ENCODE results near the gene PATJ.

The PATJ gene

GRCh38 chr1:62188111-62188510 is 445.8 kb downstream of the PATJ start:
- Histone ChIP-seq H3K4me2 (ENCODE audit: low read depth, low read length, poor library complexity, severe bottlenecking) (no peak overlapping the region), H3K27me3 (ENCODE audit: low read length) (no peaks in the 10 kb centered on the region), H3F3A (ENCODE audit: insufficient read depth) (no peaks in the 10 kb centered on the region), H3K9me3 (ENCODE audit: insufficient read depth, low read length) (no peaks in the 10 kb centered on the region), H2AFZ (ENCODE audit: low read depth, low read length, severe bottlenecking) (no peak overlapping the region), H3K79me2 (ENCODE audit: insufficient read depth, low read length) (no peaks in the 10 kb centered on the region), H3K9me2 (replicated peaks; ENCODE audit: insufficient read depth, low read length) (no peaks in the 10 kb centered on the region), H3K9ac (ENCODE audit: low read length) (no peak overlapping the region), H3K4me3 (ENCODE audit: insufficient read depth, low read length, poor library complexity, severe bottlenecking) (no peak overlapping the region), H4K20me1 (ENCODE audit: low read depth, low read length) (no peaks in the 10 kb centered on the region), H3K36me3 (ENCODE audit: low read length) (no peaks in the 10 kb centered on the region), H3K27ac (ENCODE audit: low read depth, low read length) (no peak overlapping the region)
- no peak for TF ChIP-seq CTCF (IDR thresholded peaks at IDR 0.05; ENCODE audit: insufficient read depth, low read length, poor library complexity, severe bottlenecking)
- TF ChIP-seq EZH2phosphoT487 (conservative IDR thresholded peaks at IDR 0.05; ENCODE audit: low read length) = no peak

- Histone ChIP-seq H3K4me3 (ENCODE audit: insufficient read depth, low read length, poor library complexity, severe bottlenecking) (no peak within 1 kb of the TSS), H3K9ac (ENCODE audit: low read length) (no peak within 1 kb of the TSS), H3K79me2 (ENCODE audit: insufficient read depth, low read length) (no peaks in the 10 kb centered on the region), H3K36me3 (ENCODE audit: low read length) (no peaks in the 10 kb centered on the region), H3K4me2 (ENCODE audit: low read depth, low read length, poor library complexity, severe bottlenecking) (no peak within 1 kb of the TSS), H3K27ac (ENCODE audit: low read depth, low read length) (no peak within 1 kb of the TSS), H3K27me3 (ENCODE audit: low read length) (no peaks in the 10 kb centered on the region), H3K9me3 (ENCODE audit: insufficient read depth, low read length) (no peaks in the 10 kb centered on the region), H3K9me2 (replicated peaks; ENCODE audit: insufficient read depth, low read length) (no peaks in the 10 kb centered on the region), H4K20me1 (ENCODE audit: low read depth, low read length) (no peaks in the 10 kb centered on the region), H3F3A (ENCODE audit: insufficient read depth) (no peaks in the 10 kb centered on the region), H2AFZ (ENCODE audit: low read depth, low read length, severe bottlenecking) (no peak within 1 kb of the TSS)
- TF ChIP-seq CTCF (IDR thresholded peaks at IDR 0.05; ENCODE audit: insufficient read depth, low read length, poor library complexity, severe bottlenecking) (no peak), EZH2phosphoT487 (conservative IDR thresholded peaks at IDR 0.05; ENCODE audit: low read length) (no peak)
Observed at GRCh38 chr1:62194651-62195544, 452.6 kb downstream of the PATJ start, which contains the start of gene L1TD1. Gene L1TD1, plus strand, starts transcription at chr1:62194849. Its CDS starts 11,780 bp downstream, at chr1:62206629.

GRCh38 chr1:62196086-62196690 is 453.9 kb downstream of the PATJ start:
- Histone ChIP-seq H4K20me1 (ENCODE audit: low read depth, low read length) (no peaks in the 10 kb centered on the region), H3K36me3 (ENCODE audit: low read length) (no peaks in the 10 kb centered on the region), H3K27ac (ENCODE audit: low read depth, low read length) (no peak overlapping the region), H3K9ac (ENCODE audit: low read length) (no peak overlapping the region), H3K79me2 (ENCODE audit: insufficient read depth, low read length) (no peaks in the 10 kb centered on the region), H3F3A (ENCODE audit: insufficient read depth) (no peaks in the 10 kb centered on the region), H2AFZ (ENCODE audit: low read depth, low read length, severe bottlenecking) (no peak overlapping the region), H3K4me3 (ENCODE audit: insufficient read depth, low read length, poor library complexity, severe bottlenecking) (no peak overlapping the region), H3K4me2 (ENCODE audit: low read depth, low read length, poor library complexity, severe bottlenecking) (no peak overlapping the region), H3K27me3 (ENCODE audit: low read length) (no peaks in the 10 kb centered on the region), H3K9me3 (ENCODE audit: insufficient read depth, low read length) (no peaks in the 10 kb centered on the region), H3K9me2 (replicated peaks; ENCODE audit: insufficient read depth, low read length) (no peaks in the 10 kb centered on the region)
- TF ChIP-seq EZH2phosphoT487 (conservative IDR thresholded peaks at IDR 0.05; ENCODE audit: low read length) = no peak
- no peak for TF ChIP-seq CTCF (IDR thresholded peaks at IDR 0.05; ENCODE audit: insufficient read depth, low read length, poor library complexity, severe bottlenecking)

Data from SU-DHL-6 (cell line).